Endometrium (tissue), 2 donors: Measurements from ENCODE around the gene DPYSL5.
"Not testable (repeated sequence)": the region's sequence is repeated elsewhere in the genome, so short reads cannot be mapped to it uniquely, and the experiment has no call there.

Source experiments
- FAIRE-seq: peaks from 2 replicates; lab custom pipeline; 2012; peaks lifted over from hg19 to GRCh38; lab: Jason Lieb, UNC
- donor health status: control.
- donor health status: control.

Gene DPYSL5

DNA sequence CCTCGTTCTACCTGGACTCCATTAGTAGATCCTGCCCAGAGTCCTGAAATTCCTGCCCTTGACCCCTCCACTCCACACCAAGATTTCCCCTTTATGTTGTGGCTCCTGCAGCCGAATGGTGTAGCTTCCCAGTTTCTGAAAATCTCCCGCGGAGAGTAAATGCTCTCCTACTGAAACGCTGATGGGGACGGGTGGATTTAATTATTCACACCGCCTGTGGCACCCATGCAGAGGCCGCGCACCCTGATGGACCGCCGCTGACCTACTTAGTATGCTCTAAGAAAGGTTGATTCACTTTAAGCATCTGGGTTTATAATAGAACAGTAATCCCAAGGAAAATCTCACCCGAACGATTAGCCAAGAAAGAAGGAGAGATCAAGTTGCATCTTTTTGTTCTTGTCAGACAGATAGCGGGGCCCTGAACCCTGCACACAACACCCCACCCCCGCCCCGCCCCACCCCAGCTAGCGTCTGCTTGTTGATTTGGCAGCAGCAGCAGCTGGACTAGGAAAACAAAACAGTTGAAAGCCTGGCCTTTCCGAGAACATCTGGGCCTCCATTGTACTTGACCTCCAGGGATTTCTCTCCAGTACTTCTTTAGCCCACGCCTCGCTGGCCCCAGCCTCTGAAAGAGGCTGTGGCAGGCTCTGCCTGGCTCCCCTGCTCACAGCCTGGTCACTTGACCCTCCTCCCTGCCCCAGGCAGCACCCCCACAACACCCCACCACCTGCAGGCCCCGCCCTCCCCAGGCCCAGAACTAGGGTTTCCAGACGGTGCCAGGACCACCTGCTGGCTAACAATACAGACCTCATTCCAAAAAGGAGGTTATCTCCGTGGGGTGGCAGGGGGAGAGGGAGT is 53.6 kb downstream of the DPYSL5 start:
- FAIRE-seq: no peak

DNA sequence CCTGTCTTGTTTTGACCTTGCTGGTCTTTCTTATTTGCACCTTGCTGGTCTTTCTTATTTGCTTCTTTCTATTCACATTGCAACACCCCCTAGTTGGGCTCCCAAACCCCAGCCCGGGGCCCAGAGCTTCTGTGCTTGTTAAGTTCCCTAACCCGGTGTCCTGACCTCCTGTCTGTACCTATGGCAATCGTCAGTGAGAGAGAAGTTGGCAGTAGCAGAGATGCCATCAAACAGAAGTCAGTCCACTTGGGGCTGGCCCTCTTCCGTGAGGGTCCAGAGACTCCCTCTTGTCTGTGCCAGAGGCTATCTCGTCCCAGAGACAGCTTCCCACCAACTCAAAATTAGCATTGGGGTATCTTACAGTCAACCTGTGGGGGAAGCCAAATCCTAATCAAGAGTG is 55.7 kb downstream of the DPYSL5 start:
- FAIRE-seq: no peak

DNA sequence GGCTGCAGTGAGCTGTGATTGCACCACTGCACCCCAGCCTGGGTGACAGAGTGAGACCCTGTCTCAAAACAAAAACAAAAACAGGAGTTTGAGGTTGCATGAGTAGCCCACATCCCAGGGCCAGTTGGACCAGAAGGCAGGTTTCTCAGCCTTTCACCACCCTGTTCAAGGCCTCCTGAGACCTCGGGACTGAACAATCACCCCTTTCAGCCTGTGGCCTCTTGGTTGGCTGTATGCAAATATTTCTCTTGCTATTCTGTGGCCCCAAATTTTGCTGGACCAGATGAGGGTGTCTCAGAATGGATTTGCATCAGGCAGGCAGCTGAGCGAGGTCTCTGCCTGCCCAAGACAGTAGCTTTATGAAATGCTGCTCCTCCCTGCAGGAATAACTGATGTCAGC is 56.9 kb downstream of the DPYSL5 start:
- FAIRE-seq: no peak

DNA sequence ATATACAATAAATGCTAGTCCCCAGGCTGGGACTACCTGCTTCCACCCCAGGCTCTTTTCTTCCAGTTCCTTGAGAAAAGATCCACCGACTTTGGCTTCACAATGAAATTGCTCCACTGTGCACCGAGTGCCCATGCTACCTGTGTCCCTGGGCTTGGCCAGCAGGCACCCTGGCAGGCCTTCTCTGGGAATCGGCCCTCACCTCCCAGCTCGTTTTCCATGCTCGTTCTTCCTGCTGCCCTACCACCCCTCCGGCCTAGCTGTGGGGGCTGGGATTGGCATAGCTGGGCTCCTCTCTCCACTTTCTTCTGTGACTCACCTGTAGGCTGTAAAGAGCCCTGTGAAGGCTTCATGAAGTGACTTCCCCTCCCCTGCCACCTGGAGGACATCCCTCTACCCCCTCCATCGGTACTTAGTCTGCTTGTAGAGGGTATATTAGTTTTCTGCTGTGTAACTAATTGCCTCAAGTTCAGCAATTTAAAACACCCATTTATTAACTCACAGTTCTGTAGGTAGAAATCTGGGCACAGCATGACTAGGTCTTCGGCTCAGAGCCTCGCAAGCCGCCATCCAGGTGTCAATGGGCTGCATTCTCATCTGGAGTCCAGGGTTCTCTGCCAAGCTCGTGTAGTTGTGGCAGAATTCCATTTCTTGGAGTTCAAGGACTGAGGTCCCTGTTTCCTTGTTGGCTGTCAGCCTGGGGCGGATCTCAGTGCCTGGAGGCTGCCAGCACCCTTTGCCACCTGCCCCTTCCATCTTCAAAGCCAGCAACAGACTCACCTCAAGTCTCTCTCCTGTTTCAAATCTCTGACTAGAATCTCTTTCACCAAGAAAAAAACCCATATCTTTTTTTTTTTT is 57.6 kb downstream of the DPYSL5 start:
- no peak for FAIRE-seq

DNA sequence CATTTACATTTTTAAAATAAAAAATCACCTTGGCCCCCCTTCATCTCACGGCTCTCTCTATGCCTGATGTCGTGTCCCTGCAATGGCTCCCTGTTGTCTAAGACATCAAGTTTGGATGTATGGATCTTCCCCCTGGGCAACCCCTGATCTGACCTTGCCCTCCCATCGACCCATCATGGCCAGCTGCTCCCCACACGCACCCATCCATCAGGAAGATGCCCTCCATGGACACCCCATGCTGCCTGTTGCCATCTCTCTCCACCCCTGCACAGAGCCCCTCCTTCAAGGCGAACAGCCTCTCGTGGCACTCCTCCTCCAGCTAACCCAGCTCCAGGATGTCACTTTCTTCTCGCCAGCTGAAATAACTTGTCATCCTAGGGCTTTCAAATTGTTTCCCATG is 59.5 kb downstream of the DPYSL5 start:
- no peak for FAIRE-seq

DNA sequence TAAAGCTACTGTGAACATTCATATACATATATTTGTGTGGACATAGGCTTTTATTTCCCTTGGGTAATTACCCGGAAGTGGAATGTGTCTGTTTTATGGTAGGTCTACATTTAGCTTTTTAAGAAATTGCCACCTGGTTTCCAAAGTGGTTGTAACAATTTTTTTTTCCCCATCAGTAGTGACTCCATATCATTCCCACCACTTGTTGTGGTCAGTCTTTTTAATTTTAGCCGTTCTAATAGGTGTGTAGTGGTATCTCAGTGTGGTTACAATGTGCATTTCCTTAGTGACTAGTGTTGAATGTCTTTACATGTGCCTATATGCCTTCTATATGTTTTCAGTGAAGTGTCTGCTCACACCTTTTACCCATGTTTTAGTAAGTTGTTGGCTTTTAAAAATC is 62.2 kb downstream of the DPYSL5 start:
- FAIRE-seq: no peak

DNA sequence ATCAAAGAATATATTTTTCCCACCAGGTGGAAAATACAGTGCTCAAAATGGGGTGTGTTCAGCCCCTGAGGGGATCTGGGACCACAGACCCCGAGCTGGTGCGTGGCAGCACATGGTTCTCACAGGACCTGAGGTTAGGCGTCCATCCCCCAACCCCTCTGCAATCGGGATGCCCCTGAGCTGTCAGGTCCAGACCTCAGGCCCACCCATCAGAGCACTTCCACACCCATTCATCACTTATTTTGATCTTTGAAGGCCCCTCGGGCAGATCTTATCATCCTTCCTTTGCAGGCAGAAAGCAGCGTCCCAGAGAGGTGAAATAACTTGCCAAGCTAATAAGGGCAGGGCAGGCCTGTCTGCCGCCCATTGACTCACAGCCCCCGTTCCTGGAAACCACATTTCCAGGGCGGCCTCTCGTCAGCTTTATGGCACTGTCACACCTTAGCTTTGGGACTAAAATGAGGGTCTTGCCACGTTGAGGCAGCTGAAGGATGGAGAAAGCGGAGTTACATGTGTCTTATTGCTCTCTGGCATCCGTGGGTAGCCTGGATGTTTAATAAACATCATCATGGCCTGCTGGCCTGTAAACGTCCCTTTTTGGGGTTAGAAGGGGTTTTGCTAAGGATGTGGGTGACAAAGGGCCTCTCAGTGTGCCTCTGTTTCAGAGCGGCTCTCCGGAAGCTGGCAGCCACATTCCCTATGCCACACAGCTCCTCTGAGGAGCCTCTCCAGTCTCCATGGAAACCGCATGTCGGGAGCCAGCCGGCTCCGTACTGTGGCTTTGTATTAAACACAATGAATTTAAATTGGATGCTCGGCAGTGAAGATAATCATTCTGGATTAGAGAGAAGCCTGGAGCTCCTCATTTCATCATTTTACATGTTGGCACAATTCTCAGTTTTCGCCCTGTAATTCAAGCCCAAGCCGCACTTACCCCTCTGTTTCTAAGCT is 64.3 kb downstream of the DPYSL5 start:
- no peak for FAIRE-seq

DNA sequence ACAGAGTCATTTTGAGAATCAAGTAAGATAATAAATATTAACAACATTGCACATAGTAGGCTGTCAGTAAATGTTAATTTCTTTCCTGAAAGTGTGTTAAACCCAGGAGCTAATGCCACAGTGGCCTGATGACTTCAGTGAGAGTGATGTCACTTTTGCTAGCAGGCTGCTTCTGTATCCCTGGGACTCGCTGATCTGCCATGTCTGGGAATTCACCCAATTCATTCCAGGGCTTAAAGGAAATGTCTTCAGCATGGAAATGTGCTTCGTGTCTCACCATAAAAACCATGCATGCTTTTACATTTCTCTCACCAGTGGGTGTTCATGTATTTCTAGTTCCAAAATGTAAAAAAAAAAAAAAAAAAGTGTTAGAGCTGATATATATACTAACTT is 65.7 kb downstream of the DPYSL5 start:
- no peak for FAIRE-seq

DNA sequence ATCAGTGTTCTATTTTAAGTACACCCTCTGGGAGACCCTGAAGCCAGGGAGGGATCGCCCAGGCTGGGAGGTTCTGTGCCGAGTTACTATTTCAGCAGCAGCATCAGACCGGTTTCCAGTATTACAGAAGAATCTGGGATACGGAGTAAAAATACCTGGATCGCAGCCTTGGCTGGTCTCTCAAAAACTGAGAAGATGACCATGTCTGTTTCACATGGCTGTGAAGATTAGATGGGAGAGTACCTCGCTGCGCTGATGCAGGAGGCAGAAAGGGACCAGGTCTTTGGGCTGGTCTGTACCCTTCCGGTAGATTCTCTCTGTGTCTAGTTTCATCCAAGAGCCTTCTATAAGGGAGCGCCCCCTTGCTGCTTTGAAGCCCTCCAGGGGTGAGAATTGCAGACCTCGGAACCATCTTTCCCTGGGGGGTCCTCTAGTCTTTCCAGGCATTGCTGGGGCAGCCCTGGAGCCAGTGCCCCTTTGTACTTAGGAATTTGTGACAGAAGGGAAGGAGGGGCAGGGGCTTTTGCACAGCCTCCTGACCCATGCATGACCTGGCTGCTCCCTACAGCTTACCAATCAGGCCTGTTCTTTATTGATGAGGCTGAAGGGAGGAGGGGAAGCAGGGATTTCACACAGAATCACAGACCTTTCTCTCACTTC is 66.2 kb downstream of the DPYSL5 start:
- no peak for FAIRE-seq

DNA sequence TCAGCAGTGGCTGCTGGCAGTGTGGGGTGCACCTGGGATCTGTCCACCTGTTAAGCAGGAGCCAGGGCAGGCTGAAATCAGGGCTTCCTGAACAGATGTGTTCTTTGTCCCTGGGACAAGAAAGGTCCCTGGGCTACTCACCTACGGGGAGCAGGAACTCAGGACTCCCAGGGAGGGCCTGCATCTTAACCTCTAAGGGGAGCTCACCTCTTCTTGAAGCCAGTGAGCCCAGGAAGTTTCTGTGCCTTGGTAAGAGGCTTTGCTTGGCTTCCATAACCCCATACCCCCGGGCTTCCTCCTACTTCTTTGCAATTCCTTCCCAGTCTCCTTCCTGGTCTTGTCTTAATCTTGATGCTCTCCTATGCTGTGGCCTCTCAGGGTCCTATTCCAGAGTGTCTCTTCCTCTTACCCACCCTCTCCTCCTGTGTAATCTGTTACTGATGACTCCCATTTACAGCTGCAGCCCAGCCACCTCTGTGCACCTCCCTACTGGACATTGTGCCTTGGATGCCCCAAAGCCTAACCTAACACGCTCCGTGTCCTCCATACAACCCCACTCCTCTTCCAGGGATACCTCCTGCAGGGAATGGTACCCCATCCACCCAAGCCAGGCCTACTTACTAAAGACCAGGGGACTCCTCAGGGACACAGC is 66.9 kb downstream of the DPYSL5 start:
- FAIRE-seq: no peak

DNA sequence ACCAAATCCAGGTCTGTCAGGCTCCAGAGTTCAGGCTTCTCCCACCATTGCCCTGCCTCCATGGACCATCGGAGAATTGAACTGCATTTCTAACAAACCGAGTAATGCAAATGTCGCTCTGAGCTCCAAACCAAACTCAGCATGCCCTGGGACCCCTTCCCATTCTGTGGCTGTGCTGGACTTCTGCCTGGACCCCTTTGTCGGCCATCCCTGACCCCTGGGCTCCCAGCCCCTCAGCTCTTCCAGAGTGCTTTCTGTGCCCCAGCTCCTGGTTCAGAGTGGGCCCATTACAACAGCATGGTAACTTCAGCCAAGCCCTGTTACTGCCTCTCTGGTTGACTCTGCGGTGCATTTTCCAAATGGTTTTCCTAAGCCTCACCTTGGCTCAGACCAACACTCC is 67.4 kb downstream of the DPYSL5 start:
- FAIRE-seq: no peak

DNA sequence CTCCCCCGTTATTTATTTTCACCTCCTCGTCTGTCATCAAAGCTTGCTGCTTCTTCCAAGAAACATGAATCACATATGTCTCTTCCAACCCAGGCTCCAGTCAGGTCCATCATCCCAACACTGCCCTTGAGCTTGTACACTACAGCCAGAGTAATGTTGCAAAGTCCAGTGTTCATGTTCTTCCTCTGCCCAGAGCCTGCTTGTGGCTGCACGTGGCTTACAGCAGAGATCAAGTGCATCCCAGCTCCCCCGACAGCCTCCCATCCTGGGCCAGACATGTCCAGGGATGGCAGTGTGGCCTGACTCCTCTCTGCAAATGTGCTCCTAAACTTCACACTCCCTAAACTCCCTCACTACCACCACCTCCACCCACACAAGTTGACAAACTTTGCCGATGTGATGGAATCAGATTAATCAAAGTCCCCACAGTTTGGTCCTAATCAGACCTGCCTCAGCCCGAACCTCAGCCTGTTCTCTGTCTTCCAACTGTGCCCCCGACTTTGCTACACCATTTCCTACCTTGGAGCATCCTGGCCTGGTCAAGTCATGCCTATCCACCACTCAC is 68.3 kb downstream of the DPYSL5 start:
- no peak for FAIRE-seq

DNA sequence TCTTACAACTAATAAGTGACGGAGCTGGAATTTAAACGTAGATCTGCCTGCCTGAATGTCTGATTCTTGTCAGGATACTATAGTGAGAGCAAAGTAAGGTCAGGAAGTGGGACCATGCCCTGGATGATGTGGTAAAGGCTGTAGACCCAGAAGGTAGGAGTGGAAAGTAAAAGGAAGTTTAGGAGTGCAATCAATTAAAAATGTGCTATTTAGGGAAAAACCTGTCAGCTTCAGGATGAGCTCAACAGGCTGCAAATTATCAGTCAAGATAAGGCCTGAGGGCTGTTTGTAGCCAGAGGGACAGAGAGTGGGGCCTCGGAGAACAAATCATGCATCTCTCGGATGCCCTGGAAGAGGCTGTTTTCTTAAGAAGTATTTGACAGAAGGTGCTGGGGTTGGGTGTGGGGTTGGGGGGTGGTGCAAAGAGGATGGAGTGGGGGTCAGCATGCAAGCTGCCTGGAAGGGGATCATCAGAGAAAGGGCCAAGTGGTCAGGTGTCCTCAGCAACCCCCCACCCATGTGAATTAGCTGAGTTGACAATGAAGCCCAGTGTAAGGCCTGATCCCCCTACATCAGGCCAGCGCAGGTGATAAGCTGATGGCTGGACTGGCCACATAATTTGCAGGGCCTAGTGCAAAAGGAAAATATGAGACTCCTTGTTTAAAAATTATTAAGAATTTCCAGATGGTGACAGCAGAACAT is 69.4 kb downstream of the DPYSL5 start:
- no peak for FAIRE-seq

DNA sequence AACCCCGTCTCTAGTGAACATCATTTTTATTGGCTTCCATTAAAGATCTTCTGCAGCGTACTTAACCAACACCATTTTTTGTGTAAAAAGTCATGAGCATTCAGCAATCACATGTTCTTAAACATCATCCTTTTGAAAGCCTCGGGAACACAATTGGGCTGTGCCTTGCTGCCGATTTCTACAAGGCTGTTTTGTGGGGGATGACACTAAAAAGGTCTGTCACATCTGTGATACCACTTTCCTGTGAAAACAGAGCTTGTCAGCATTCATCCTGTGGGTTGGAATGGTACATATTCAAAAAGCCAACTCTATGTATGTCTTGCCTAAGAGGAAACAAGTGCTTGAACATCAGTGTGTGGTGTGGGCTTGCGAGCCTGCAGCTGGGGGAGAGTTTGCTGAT is 73.4 kb downstream of the DPYSL5 start:
- FAIRE-seq: no peak

DNA sequence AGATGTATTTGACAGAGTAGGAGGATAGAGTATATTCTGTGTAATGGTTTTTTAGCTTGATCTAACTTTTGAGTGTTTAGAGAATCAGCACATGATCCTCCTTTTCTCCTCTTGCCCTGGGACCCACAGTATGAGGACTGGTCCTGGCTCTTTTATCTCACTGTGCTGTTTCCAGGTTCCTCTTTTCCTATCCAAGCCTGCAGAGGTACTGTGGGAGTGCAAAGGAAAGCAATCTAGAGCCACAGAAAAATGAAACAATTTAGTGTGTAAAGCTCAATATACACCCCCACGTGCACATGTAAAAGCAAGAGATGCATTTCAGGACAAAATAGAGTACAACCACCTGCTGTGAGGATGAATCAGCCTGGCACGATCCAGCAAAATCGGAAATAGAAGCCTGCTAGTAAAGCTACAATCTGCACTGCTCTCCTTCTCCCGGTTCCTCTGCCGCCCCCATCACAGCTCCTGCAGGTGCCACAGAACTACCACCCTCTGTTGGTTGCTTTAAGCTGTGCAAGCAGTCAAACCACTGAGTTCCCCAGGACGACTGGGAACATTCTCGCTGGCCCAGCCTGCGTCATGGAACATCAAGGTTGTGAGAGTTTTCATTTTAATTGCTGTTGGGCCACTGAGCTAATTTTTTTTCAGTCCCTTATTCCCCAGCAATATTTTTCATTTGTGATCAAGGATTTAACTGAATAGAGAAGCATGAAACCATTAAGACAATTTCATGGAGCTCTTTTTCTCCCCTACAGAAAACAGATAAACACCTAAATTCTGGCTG is 74.7 kb downstream of the DPYSL5 start:
- no peak for FAIRE-seq

DNA sequence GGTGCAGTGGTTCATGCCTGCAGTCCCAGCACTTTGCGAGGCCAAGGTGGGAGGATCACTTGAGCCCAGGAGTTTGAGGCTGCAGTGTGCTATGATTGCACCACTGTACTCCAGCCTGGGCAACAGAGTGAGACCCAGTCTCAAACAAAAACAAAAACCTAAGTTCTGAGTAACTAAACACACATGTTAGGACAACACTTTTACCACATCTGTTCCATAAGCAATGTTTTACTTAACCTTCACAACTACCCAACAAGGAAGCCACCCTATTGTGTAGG is 75.2 kb downstream of the DPYSL5 start:
- FAIRE-seq: not testable (repeated sequence)

DNA sequence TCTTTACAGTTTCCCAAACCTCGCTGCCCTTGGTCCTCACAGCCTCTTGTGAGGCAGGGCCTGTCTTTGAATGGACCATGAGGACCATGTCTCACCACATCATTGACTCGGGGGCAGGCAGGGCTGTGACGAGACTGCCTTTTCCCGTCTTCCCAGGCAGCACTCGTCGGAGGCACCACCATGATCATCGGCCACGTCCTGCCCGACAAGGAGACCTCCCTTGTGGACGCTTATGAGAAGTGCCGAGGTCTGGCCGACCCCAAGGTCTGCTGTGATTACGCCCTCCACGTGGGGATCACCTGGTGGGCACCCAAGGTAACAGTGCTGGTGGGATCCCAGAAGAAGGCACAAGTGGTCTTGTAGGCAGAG is 76.8 kb downstream of the DPYSL5 start:
- no peak for FAIRE-seq

DNA sequence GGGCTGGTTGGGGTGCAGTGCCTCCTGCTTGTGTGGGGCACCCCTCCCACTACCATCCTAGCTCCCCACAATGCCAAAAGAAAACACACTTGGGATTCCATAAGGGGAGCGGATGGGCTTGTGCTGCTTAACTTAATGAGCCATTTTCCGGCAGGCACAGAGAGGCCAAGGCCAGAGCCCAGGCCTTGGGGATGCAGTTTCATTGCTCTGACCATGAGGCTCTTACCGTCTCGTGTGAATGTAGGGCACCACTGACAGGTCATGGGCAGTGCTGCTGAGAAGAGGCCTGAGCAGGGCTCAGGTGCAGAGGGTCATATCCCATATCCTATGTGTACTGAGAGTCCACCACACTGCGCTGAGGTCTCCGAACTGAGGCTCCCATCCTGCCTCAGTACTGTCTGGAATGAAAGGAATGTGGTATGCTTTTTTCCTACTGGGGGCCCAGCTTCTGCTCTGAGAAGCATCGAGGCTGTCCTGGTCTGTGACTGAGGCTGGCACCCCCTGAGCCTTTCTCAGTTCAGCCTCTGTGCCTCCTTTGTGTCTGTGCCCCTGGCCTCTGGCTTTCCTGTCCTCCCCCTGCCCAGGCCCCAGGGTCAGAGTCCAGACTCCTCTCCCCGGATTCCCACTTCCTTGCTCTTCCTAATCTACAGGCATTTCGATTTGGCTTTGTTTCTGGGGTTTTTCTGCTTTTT is 77.3 kb downstream of the DPYSL5 start:
- no peak for FAIRE-seq

DNA sequence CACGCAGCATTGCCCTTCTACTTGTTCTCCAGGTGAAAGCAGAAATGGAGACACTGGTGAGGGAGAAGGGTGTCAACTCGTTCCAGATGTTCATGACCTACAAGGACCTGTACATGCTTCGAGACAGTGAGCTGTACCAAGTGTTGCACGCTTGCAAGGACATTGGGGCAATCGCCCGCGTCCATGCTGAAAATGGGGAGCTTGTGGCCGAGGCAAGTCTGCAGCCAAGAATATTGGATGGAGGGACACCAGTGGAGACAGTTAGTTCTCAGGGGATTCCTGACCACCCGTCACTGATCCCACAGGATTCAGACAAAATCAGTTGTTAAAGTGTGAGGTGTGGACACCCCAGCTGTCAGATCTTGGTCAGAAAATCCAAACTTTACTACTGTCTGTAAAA is 79.3 kb downstream of the DPYSL5 start:
- FAIRE-seq: no peak
